Liver (tissue), 9 donors: ENCODE data around the gene F2RL3. TPM values are rescaled to one million over a fixed set of nuclear protein-coding genes. Genes with fewer than 3 reads are reported as not detected.

Experiments
- DNase-seq: peaks from one replicate; pipeline ENCODE4 v3.0.0-alpha.2; 2017; ENCODE audit warnings: low spot score
- H3K27ac ChIP-seq, 2 donors: one replicate each; pipeline ENCODE4 v1.7.0; 2013; ENCODE audit warnings: inconsistent platforms in 2 of 2, low read length in 2 of 2, control low read depth in 1 of 2, low read depth in 1 of 2, mild to moderate bottlenecking in 1 of 2
- H3K27me3 ChIP-seq, 4 donors: one replicate each; pipeline versions ENCODE4 v1.6.1 to v1.7.0; 2013; ENCODE audit warnings: low read length in 3 of 4, inconsistent platforms in 1 of 4, mild to moderate bottlenecking in 1 of 4, moderate library complexity in 1 of 4; ENCODE audit not compliant: control insufficient read depth in 4 of 4, insufficient read depth in 4 of 4
- H3K36me3 ChIP-seq, 4 donors: one replicate each; pipeline versions ENCODE4 v1.6.1 to v1.7.0; 2013; ENCODE audit warnings: low read length in 3 of 4, mild to moderate bottlenecking in 3 of 4, low read depth in 1 of 4, moderate library complexity in 1 of 4; ENCODE audit not compliant: control insufficient read depth in 4 of 4, insufficient read depth in 3 of 4
- H3K4me1 ChIP-seq, 4 donors: one replicate each; pipeline versions ENCODE4 v1.6.1 to v1.7.0; 2013; ENCODE audit warnings: low read length in 3 of 4, mild to moderate bottlenecking in 3 of 4, moderate library complexity in 1 of 4; ENCODE audit not compliant: control insufficient read depth in 4 of 4, insufficient read depth in 4 of 4
- H3K4me3 ChIP-seq, 3 donors: one replicate each; pipeline versions ENCODE4 v1.6.1 to v1.7.0; 2013; ENCODE audit warnings: low read length in 3 of 3, control low read depth in 1 of 3, low read depth in 1 of 3, mild to moderate bottlenecking in 1 of 3
- H3K9ac ChIP-seq, 2 donors: one replicate each; pipeline ENCODE4 v1.7.0; 2013; ENCODE audit warnings: low read length in 2 of 2, mild to moderate bottlenecking in 2 of 2, moderate library complexity in 2 of 2, control low read depth in 1 of 2, low read depth in 1 of 2
- H3K9me3 ChIP-seq, 4 donors: one replicate each; pipeline versions ENCODE4 v1.6.1 to v1.7.0; 2013; ENCODE audit warnings: low read length in 3 of 4; ENCODE audit not compliant: control insufficient read depth in 4 of 4
- EGR1 ChIP-seq, 2 donors: IDR thresholded peaks; 2 replicates each; pipeline ENCODE4 v1.6.1; 2016 to 2018; ENCODE audit warnings: antibody characterized with exemption in 2 of 2, low read depth in 2 of 2
- FOXA1 ChIP-seq: IDR thresholded peaks from 2 replicates; pipeline ENCODE4 v1.6.1; 2016; ENCODE audit warnings: antibody characterized with exemption
- FOXA2 ChIP-seq: IDR thresholded peaks from 2 replicates; pipeline ENCODE4 v1.6.1; 2016; ENCODE audit warnings: antibody characterized with exemption
- GABPA ChIP-seq, 2 donors: IDR thresholded peaks in 1 of 2; conservative IDR thresholded peaks in 1 of 2; 2 replicates each; pipeline ENCODE4 v1.6.1; 2016; ENCODE audit warnings: antibody characterized with exemption in 2 of 2, mild to moderate bottlenecking in 1 of 2, moderate library complexity in 1 of 2
- HNF4A ChIP-seq, 2 donors: conservative IDR thresholded peaks; 2 replicates each; pipeline ENCODE4 v1.6.1; 2016; ENCODE audit warnings: antibody characterized with exemption in 2 of 2, mild to moderate bottlenecking in 2 of 2
- JUND ChIP-seq, 2 donors: IDR thresholded peaks; 2 replicates each; pipeline ENCODE4 v1.6.1; 2016; ENCODE audit warnings: antibody characterized with exemption in 2 of 2
- NR2F2 ChIP-seq: IDR thresholded peaks from 2 replicates; pipeline ENCODE4 v1.6.1; 2016; ENCODE audit warnings: antibody characterized with exemption
- RAD21 ChIP-seq, 2 donors: IDR thresholded peaks; 2 replicates each; pipeline ENCODE4 v1.6.1; 2016; ENCODE audit warnings: antibody characterized with exemption in 2 of 2, mild to moderate bottlenecking in 2 of 2
- RXRA ChIP-seq, 2 donors: IDR thresholded peaks; 2 replicates each; pipeline ENCODE4 v1.6.1; 2017 to 2018; ENCODE audit warnings: antibody characterized with exemption in 2 of 2, mild to moderate bottlenecking in 1 of 2
- SP1 ChIP-seq: IDR thresholded peaks from 2 replicates; pipeline ENCODE4 v1.6.1; 2018; ENCODE audit warnings: antibody characterized with exemption, mild to moderate bottlenecking
- TAF1 ChIP-seq: conservative IDR thresholded peaks from 2 replicates; pipeline ENCODE4 v1.6.1; 2016; ENCODE audit warnings: antibody characterized with exemption, mild to moderate bottlenecking
- YY1 ChIP-seq: IDR thresholded peaks from 2 replicates; pipeline ENCODE4 v1.6.1; 2016; ENCODE audit warnings: antibody characterized with exemption, mild to moderate bottlenecking
- WGBS: extraction: QIAGEN DNeasy Blood & Tissue Kit; methylation state at CpG from one replicate; pipeline ENCODE4 v1.1.7; 2013; 5-methylcytosine and 5-hydroxymethylcytosine counted together
- polyA plus RNA-seq, 2 donors: library from polyadenylated mRNA; stranded (reverse) in 1 of 2; unstranded in 1 of 2; fragments of 200-250 nt in 1 of 2; fragments of >200 nt in 1 of 2; fragmentation: Nextera tagmentation in 1 of 2; extraction: Ambion mirVana in 1 of 2; gene quantifications; one replicate each; pipeline versions ENCODE4 v1.2.1 to v1.2.3, GENCODE V29; 2013 to 2015
- total RNA-seq, 2 donors: library from RNA; depleted of rRNA; stranded (reverse); fragments of >200 nt; gene quantifications; one replicate each; pipeline ENCODE4 v1.2.3, GENCODE V29; 2014
- TF ChIP-seq, protein P1 (sequence below): IDR thresholded peaks from 2 replicates; pipeline ENCODE4 v1.6.1; 2016; ENCODE audit warnings: antibody characterized with exemption, mild to moderate bottlenecking
- TF ChIP-seq, protein P2 (sequence below): fragments of 150-350 bp; IDR thresholded peaks from 2 replicates; pipeline ENCODE4 v1.5.1; 2017; ENCODE audit warnings: improper control_type of control experiment, low read depth, low read length; ENCODE audit not compliant: missing input control
- TF ChIP-seq, protein P3 (sequence below): IDR thresholded peaks from 2 replicates; pipeline ENCODE4 v1.6.1; 2016; ENCODE audit warnings: antibody characterized with exemption
- TF ChIP-seq, protein P4 (sequence below): IDR thresholded peaks from 2 replicates; pipeline ENCODE4 v1.6.1; 2016; ENCODE audit warnings: antibody characterized with exemption
- donor health status: healthy.
- donor health status: healthy.
- donor health status: healthy.
- donor health status: healthy.
- donor health status: healthy.

The F2RL3 gene
- total and polyA plus RNA-seq, 4 donors, result 0.08 to 1.6 (median 0.20) TPM

DNA sequence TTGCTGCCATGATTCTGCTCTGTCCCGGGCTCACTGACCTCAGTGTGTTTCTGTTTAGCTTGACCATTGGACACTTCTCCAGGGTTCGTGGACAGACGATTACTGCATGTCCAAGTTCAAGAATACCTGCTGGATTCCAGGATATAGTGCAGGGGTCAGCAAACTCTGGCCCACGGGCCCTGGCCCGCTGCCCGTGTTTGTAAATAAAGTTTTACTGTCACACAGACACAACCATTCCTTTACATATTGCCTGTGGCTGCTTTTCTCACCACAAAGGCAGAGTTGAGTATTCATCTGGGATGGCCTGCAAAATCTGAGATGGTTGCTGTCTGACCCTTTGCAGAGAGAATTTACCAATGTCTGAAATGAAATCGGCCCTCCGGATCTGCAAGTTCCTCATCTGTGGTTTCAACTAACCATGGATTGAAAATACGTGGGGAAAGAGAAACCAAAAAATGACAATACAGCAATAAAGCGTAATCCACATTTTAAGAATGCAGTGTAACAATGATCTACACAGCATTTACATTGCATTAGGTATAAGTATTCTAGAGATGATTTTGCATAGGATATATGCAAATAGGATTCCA is 25.9 kb upstream of the F2RL3 start:
- no peak overlapping the region for H3K27ac ChIP-seq
- no peaks in the 10 kb centered on the region for H3K27me3 ChIP-seq
- H3K9me3 ChIP-seq, result no peaks in the 10 kb centered on the region
- 69% methylated on average over 10 of the region's 10 CpGs for WGBS
- no peak overlapping the region for H3K4me3 ChIP-seq
- TF ChIP-seq GABPA (IDR thresholded peaks at IDR 0.05 in 1 of 2, conservative IDR thresholded peaks at IDR 0.05 in 1 of 2) (no peak), SP1 (no peak), HNF4A (conservative IDR thresholded peaks at IDR 0.05) (no peak), NR2F2 (no peak), YY1 (no peak), TAF1 (no peak), EGR1 (IDR thresholded peaks at IDR 0.05; ENCODE audit: low read depth in 2 of 2) (no peak), FOXA1 (no peak)
- TF ChIP-seq, protein P1, sequence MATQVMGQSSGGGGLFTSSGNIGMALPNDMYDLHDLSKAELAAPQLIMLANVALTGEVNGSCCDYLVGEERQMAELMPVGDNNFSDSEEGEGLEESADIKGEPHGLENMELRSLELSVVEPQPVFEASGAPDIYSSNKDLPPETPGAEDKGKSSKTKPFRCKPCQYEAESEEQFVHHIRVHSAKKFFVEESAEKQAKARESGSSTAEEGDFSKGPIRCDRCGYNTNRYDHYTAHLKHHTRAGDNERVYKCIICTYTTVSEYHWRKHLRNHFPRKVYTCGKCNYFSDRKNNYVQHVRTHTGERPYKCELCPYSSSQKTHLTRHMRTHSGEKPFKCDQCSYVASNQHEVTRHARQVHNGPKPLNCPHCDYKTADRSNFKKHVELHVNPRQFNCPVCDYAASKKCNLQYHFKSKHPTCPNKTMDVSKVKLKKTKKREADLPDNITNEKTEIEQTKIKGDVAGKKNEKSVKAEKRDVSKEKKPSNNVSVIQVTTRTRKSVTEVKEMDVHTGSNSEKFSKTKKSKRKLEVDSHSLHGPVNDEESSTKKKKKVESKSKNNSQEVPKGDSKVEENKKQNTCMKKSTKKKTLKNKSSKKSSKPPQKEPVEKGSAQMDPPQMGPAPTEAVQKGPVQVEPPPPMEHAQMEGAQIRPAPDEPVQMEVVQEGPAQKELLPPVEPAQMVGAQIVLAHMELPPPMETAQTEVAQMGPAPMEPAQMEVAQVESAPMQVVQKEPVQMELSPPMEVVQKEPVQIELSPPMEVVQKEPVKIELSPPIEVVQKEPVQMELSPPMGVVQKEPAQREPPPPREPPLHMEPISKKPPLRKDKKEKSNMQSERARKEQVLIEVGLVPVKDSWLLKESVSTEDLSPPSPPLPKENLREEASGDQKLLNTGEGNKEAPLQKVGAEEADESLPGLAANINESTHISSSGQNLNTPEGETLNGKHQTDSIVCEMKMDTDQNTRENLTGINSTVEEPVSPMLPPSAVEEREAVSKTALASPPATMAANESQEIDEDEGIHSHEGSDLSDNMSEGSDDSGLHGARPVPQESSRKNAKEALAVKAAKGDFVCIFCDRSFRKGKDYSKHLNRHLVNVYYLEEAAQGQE, result no peak
- TF ChIP-seq, protein P2, sequence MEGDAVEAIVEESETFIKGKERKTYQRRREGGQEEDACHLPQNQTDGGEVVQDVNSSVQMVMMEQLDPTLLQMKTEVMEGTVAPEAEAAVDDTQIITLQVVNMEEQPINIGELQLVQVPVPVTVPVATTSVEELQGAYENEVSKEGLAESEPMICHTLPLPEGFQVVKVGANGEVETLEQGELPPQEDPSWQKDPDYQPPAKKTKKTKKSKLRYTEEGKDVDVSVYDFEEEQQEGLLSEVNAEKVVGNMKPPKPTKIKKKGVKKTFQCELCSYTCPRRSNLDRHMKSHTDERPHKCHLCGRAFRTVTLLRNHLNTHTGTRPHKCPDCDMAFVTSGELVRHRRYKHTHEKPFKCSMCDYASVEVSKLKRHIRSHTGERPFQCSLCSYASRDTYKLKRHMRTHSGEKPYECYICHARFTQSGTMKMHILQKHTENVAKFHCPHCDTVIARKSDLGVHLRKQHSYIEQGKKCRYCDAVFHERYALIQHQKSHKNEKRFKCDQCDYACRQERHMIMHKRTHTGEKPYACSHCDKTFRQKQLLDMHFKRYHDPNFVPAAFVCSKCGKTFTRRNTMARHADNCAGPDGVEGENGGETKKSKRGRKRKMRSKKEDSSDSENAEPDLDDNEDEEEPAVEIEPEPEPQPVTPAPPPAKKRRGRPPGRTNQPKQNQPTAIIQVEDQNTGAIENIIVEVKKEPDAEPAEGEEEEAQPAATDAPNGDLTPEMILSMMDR, result no peak
- no peak for DNase-seq
- no peaks in the 10 kb centered on the region for H3K4me1 ChIP-seq
- H3K9ac ChIP-seq, result no peak overlapping the region
- peaks cover 6 to 47% (median 22%) of the 10 kb centered on the region in 4 donors for H3K36me3 ChIP-seq

DNA sequence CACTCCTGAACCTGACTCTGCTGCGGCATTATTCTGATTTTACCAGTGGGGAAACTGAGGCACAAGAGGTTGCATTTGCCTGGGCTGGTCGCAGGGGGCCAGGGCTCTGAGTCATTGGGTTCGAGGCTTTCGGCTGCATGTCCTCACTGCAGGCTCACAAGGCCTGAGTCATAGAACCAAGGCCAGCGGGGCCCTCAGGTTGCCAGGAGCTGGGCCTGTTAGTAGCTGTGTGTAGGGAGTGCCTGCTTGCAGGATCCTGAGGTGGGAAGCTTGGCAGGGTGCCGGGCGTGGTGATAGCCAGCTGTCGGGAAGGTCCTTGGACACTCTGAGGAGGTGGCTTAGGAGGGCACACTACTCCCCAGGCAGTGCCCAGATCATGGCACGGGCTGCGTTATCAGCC is 21.6 kb upstream of the F2RL3 start:
- peaks cover 18 to 82% (median 32%) of the 10 kb centered on the region in 4 donors for H3K36me3 ChIP-seq
- no peak overlapping the region for H3K4me3 ChIP-seq
- no peaks in the 10 kb centered on the region for H3K9me3 ChIP-seq
- no peak overlapping the region for H3K27ac ChIP-seq
- no peak overlapping the region for H3K9ac ChIP-seq
- WGBS, result 98% methylated on average over 10 of the region's 10 CpGs
- DNase-seq, result no peak
- TF ChIP-seq, protein P3, sequence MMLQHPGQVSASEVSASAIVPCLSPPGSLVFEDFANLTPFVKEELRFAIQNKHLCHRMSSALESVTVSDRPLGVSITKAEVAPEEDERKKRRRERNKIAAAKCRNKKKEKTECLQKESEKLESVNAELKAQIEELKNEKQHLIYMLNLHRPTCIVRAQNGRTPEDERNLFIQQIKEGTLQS, result no peak
- no peak for TF ChIP-seq JUND (IDR thresholded peaks at IDR 0.05)
- TF ChIP-seq RAD21 (IDR thresholded peaks at IDR 0.05), result no peak
- no peak for TF ChIP-seq SP1
- TF ChIP-seq NR2F2, result no peak
- TF ChIP-seq, protein P4, sequence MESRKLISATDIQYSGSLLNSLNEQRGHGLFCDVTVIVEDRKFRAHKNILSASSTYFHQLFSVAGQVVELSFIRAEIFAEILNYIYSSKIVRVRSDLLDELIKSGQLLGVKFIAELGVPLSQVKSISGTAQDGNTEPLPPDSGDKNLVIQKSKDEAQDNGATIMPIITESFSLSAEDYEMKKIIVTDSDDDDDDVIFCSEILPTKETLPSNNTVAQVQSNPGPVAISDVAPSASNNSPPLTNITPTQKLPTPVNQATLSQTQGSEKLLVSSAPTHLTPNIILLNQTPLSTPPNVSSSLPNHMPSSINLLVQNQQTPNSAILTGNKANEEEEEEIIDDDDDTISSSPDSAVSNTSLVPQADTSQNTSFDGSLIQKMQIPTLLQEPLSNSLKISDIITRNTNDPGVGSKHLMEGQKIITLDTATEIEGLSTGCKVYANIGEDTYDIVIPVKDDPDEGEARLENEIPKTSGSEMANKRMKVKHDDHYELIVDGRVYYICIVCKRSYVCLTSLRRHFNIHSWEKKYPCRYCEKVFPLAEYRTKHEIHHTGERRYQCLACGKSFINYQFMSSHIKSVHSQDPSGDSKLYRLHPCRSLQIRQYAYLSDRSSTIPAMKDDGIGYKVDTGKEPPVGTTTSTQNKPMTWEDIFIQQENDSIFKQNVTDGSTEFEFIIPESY, result no peak
- TF ChIP-seq RXRA (IDR thresholded peaks at IDR 0.05), result no peak
- TF ChIP-seq GABPA (IDR thresholded peaks at IDR 0.05 in 1 of 2, conservative IDR thresholded peaks at IDR 0.05 in 1 of 2), result no peak
- TF ChIP-seq, protein P2, result no peak
- no peak for TF ChIP-seq FOXA2
- no peaks in the 10 kb centered on the region for H3K4me1 ChIP-seq
- H3K27me3 ChIP-seq, result no peaks in the 10 kb centered on the region
